Uterus (tissue), 2 donors: Measurements from ENCODE around the gene PDPK1.
"Not testable (repeated sequence)": the region's sequence is repeated elsewhere in the genome, so short reads cannot be mapped to it uniquely, and the experiment has no call there.

Experiments used
- POLR2A ChIP-seq, 2 donors: fragments of 450-650 bp; IDR thresholded peaks; one replicate each; pipeline ENCODE4 v1.6.1; 2016; ENCODE audit warnings: antibody characterized with exemption in 2 of 2, mild to moderate bottlenecking in 1 of 2, moderate library complexity in 1 of 2
- TF ChIP-seq, protein P1 (sequence below), 4 experiments: fragments of 200-600 bp in 2 of 4; fragments of 450-650 bp in 2 of 4; sonication (generic) in 2 of 4; IDR thresholded peaks; one replicate each; pipeline ENCODE4 v1.5.1; 2016 to 2019; ENCODE audit warnings: antibody characterized with exemption in 4 of 4, mild to moderate bottlenecking in 2 of 4, moderate library complexity in 1 of 4

DNA sequence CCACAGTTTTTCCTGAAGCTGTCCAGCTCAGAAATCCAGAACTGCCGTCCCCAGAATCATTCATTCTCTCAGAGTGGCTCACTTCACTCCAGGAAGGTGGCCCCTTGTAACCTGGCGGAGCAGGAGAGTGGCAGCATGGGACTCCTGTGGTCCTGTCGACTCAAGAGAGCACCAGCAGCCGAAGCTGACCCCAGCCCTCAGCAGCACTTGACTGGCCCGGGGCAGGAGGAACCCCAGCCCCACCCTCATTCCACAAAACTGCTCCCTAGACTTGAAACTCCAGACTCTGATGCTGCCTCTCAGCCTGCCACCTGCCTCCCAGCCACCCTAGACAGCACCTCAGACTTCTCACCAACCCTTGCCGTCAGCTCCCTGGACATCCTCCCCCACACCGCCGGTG, 83.6 kb downstream of the PDPK1 start:
- TF ChIP-seq, protein P1, sequence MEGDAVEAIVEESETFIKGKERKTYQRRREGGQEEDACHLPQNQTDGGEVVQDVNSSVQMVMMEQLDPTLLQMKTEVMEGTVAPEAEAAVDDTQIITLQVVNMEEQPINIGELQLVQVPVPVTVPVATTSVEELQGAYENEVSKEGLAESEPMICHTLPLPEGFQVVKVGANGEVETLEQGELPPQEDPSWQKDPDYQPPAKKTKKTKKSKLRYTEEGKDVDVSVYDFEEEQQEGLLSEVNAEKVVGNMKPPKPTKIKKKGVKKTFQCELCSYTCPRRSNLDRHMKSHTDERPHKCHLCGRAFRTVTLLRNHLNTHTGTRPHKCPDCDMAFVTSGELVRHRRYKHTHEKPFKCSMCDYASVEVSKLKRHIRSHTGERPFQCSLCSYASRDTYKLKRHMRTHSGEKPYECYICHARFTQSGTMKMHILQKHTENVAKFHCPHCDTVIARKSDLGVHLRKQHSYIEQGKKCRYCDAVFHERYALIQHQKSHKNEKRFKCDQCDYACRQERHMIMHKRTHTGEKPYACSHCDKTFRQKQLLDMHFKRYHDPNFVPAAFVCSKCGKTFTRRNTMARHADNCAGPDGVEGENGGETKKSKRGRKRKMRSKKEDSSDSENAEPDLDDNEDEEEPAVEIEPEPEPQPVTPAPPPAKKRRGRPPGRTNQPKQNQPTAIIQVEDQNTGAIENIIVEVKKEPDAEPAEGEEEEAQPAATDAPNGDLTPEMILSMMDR (IDR thresholded peaks at IDR 0.05) = not testable (repeated sequence)
- TF ChIP-seq POLR2A (IDR thresholded peaks at IDR 0.05) = not testable (repeated sequence)
